PFSK-1 (cell line): ENCODE data around the gene CCDC61.

Source experiments
- POLR2AphosphoS5 ChIP-seq: IDR thresholded peaks from 2 replicates; pipeline ENCODE4 v1.6.1; 2012; ENCODE audit warnings: low read depth, mild to moderate bottlenecking, control low read depth, low read length, moderate library complexity
- SIN3A ChIP-seq: IDR thresholded peaks from 2 replicates; pipeline ENCODE4 v1.6.1; 2012; ENCODE audit warnings: mild to moderate bottlenecking, low read length, moderate library complexity, borderline replicate concordance; ENCODE audit not compliant: insufficient read depth
- TAF1 ChIP-seq: IDR thresholded peaks from 2 replicates; pipeline ENCODE4 v1.6.1; 2012; ENCODE audit warnings: low read length, control low read depth, borderline replicate concordance; ENCODE audit not compliant: insufficient read depth
- TF ChIP-seq, protein P1 (sequence below), 2 experiments: IDR thresholded peaks; 2 replicates each; pipeline versions ENCODE4 v1.6.1 to v1.8.0; 2011 to 2012; ENCODE audit warnings: low read depth in 2 of 2, low read length in 2 of 2, control low read depth in 1 of 2, inconsistent platforms in 1 of 2, mild to moderate bottlenecking in 1 of 2, moderate library complexity in 1 of 2; ENCODE audit not compliant: insufficient read depth in 1 of 2

DNA sequence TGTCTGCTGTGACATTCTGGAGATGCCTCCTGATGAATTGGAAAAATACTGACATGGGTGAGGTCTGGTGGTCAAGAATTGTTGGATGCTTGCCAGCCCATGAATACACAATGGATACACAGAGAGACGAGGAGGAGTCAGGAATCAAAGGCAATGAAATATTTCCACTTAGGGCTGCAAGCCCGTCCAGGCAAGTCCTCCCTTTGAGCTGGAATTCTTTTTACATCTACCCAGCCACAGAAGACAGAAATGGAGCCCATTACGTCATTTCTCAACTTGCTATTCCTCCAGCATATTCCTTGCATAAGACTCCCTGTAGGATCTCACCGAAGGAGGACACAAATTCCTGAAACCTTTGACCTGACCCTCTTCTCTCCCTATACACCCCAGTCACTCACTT, 61.3 kb downstream of the CCDC61 start:
- TF ChIP-seq POLR2AphosphoS5 = no peak
- TF ChIP-seq SIN3A = no peak
- TF ChIP-seq TAF1 = no peak
- TF ChIP-seq, protein P1, sequence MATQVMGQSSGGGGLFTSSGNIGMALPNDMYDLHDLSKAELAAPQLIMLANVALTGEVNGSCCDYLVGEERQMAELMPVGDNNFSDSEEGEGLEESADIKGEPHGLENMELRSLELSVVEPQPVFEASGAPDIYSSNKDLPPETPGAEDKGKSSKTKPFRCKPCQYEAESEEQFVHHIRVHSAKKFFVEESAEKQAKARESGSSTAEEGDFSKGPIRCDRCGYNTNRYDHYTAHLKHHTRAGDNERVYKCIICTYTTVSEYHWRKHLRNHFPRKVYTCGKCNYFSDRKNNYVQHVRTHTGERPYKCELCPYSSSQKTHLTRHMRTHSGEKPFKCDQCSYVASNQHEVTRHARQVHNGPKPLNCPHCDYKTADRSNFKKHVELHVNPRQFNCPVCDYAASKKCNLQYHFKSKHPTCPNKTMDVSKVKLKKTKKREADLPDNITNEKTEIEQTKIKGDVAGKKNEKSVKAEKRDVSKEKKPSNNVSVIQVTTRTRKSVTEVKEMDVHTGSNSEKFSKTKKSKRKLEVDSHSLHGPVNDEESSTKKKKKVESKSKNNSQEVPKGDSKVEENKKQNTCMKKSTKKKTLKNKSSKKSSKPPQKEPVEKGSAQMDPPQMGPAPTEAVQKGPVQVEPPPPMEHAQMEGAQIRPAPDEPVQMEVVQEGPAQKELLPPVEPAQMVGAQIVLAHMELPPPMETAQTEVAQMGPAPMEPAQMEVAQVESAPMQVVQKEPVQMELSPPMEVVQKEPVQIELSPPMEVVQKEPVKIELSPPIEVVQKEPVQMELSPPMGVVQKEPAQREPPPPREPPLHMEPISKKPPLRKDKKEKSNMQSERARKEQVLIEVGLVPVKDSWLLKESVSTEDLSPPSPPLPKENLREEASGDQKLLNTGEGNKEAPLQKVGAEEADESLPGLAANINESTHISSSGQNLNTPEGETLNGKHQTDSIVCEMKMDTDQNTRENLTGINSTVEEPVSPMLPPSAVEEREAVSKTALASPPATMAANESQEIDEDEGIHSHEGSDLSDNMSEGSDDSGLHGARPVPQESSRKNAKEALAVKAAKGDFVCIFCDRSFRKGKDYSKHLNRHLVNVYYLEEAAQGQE (IDR thresholded peaks at IDR 0.05; ENCODE audit: insufficient read depth in 1 of 2, low read depth in 2 of 2, low read length in 2 of 2) = no peak
